HG03439 (cell line): ENCODE data around the gene S100A7.
"Not testable (repeated sequence)": the region's sequence is repeated elsewhere in the genome, so short reads cannot be mapped to it uniquely, and the experiment has no call there.

ENCODE experiments used
- ATAC-seq: cut with Tn5 transposase; IDR thresholded peaks from one replicate; pipeline ENCODE4 v1.9.1; 2021; ENCODE audit warnings: mild to moderate bottlenecking, moderate library complexity; ENCODE audit not compliant: unreplicated experiment

S100A7 gene

GRCh38 chr1:153478047-153478691 is 17.7 kb upstream of the S100A7 start:
- ATAC-seq = no peak

- no peak for ATAC-seq
These were observed 16.1 kb upstream of the S100A7 start for GRCh38 chr1:153476491-153477093.

GRCh38 chr1:153475282-153475681 is 14.8 kb upstream of the S100A7 start:
- ATAC-seq = no peak

GRCh38 chr1:153474347-153474746 is 13.9 kb upstream of the S100A7 start:
- no peak for ATAC-seq

GRCh38 chr1:153470707-153471106 is 10.3 kb upstream of the S100A7 start:
- ATAC-seq = no peak

- no peak for ATAC-seq
These were observed 6.5 kb upstream of the S100A7 start for GRCh38 chr1:153466908-153467307.

GRCh38 chr1:153465811-153466636 is 5.6 kb upstream of the S100A7 start:
- ATAC-seq = no peak

GRCh38 chr1:153462741-153463140 is 2.3 kb upstream of the S100A7 start:
- not testable (repeated sequence) for ATAC-seq

GRCh38 chr1:153459655-153460054 is 796 bp downstream of the S100A7 start:
- no peak for ATAC-seq

GRCh38 chr1:153456396-153456795 is 4.1 kb downstream of the S100A7 start:
- no peak for ATAC-seq

- ATAC-seq = not testable (repeated sequence)
These were observed 11.6 kb downstream of the S100A7 start for GRCh38 chr1:153448851-153449250.

- ATAC-seq = no peak
These were observed 12.8 kb downstream of the S100A7 start for GRCh38 chr1:153447498-153448170.

- ATAC-seq = no peak
These were observed 16.4 kb downstream of the S100A7 start for GRCh38 chr1:153444078-153444477.

GRCh38 chr1:153443486-153443885 is 17.0 kb downstream of the S100A7 start:
- no peak for ATAC-seq

- ATAC-seq = no peak
These were observed 19.2 kb downstream of the S100A7 start for GRCh38 chr1:153441238-153441755.

- no peak for ATAC-seq
These were observed 21.2 kb downstream of the S100A7 start for GRCh38 chr1:153439273-153439672.

- ATAC-seq = no peak
These were observed 21.9 kb downstream of the S100A7 start for GRCh38 chr1:153438599-153438998.

GRCh38 chr1:153437236-153437635 is 23.2 kb downstream of the S100A7 start:
- ATAC-seq = no peak

GRCh38 chr1:153434746-153435455 is 25.6 kb downstream of the S100A7 start:
- no peak for ATAC-seq

GRCh38 chr1:153432874-153433681 is 27.4 kb downstream of the S100A7 start:
- no peak for ATAC-seq
